ENCODE results near the gene CDK2.

CDK2 gene

GRCh38 chr12:55991110-55991509 is 24.5 kb downstream of the CDK2 start:
- no peaks in the 10 kb centered on the region for H3K9me3 ChIP-seq (ENCODE audit: insufficient read depth, low read length)
- H3K27me3 ChIP-seq (ENCODE audit: low read depth, low read length), result no peaks in the 10 kb centered on the region
- no peak overlapping the region for H3K27ac ChIP-seq (ENCODE audit: low read length)
- H3K36me3 ChIP-seq (replicated peaks; ENCODE audit: low read depth, low read length), result peaks cover 22% of the 10 kb centered on the region
- no peak overlapping the region for H3K4me2 ChIP-seq (ENCODE audit: low read length)
- H3K4me1 ChIP-seq (ENCODE audit: low read length), result peaks cover 12% of the 10 kb centered on the region
- H3K9ac ChIP-seq (ENCODE audit: low read length), result no peak overlapping the region
- no peaks in the 10 kb centered on the region for H3K79me2 ChIP-seq (ENCODE audit: low read length)
- no peaks in the 10 kb centered on the region for H4K20me1 ChIP-seq (ENCODE audit: insufficient read depth, low read length)
- TF ChIP-seq EZH2phosphoT487 (IDR thresholded peaks at IDR 0.05; ENCODE audit: low read depth) (no peak), CTCF (IDR thresholded peaks at IDR 0.05; ENCODE audit: low read depth, low read length) (no peak)
- no peak overlapping the region for H3K4me3 ChIP-seq (ENCODE audit: low read length)
- no peak overlapping the region for H2AFZ ChIP-seq (ENCODE audit: low read depth, low read length)

GRCh38 chr12:55993230-55993853 is 26.7 kb downstream of the CDK2 start:
- Histone ChIP-seq H3K79me2 (ENCODE audit: low read length) (no peaks in the 10 kb centered on the region), H4K20me1 (ENCODE audit: insufficient read depth, low read length) (no peaks in the 10 kb centered on the region), H3K9me3 (ENCODE audit: insufficient read depth, low read length) (no peaks in the 10 kb centered on the region), H3K27ac (ENCODE audit: low read length) (no peak overlapping the region), H3K4me2 (ENCODE audit: low read length) (no peak overlapping the region), H2AFZ (ENCODE audit: low read depth, low read length) (no peak overlapping the region), H3K4me3 (ENCODE audit: low read length) (no peak overlapping the region), H3K36me3 (replicated peaks; ENCODE audit: low read depth, low read length) (peaks cover 27% of the 10 kb centered on the region), H3K4me1 (ENCODE audit: low read length) (no peaks in the 10 kb centered on the region), H3K9ac (ENCODE audit: low read length) (no peak overlapping the region), H3K27me3 (ENCODE audit: low read depth, low read length) (no peaks in the 10 kb centered on the region)
- no peak for TF ChIP-seq CTCF (IDR thresholded peaks at IDR 0.05; ENCODE audit: low read depth, low read length)
- TF ChIP-seq EZH2phosphoT487 (IDR thresholded peaks at IDR 0.05; ENCODE audit: low read depth), result no peak

GRCh38 chr12:55995366-55995765 is 28.7 kb downstream of the CDK2 start:
- TF ChIP-seq CTCF (IDR thresholded peaks at IDR 0.05; ENCODE audit: low read depth, low read length) (no peak), EZH2phosphoT487 (IDR thresholded peaks at IDR 0.05; ENCODE audit: low read depth) (no peak)
- H3K36me3 ChIP-seq (replicated peaks; ENCODE audit: low read depth, low read length), result peaks cover 21% of the 10 kb centered on the region
- H3K9ac ChIP-seq (ENCODE audit: low read length), result no peak overlapping the region
- H2AFZ ChIP-seq (ENCODE audit: low read depth, low read length), result no peak overlapping the region
- H4K20me1 ChIP-seq (ENCODE audit: insufficient read depth, low read length), result no peaks in the 10 kb centered on the region
- no peaks in the 10 kb centered on the region for H3K4me1 ChIP-seq (ENCODE audit: low read length)
- no peaks in the 10 kb centered on the region for H3K9me3 ChIP-seq (ENCODE audit: insufficient read depth, low read length)
- H3K27me3 ChIP-seq (ENCODE audit: low read depth, low read length), result no peaks in the 10 kb centered on the region
- no peak overlapping the region for H3K4me2 ChIP-seq (ENCODE audit: low read length)
- no peak overlapping the region for H3K4me3 ChIP-seq (ENCODE audit: low read length)
- no peaks in the 10 kb centered on the region for H3K79me2 ChIP-seq (ENCODE audit: low read length)
- H3K27ac ChIP-seq (ENCODE audit: low read length), result no peak overlapping the region

- H3K4me3 ChIP-seq (ENCODE audit: low read length), result peak overlapping the region; percentile 30; the same call in 1 of the 2 replicates
- H3K9me3 ChIP-seq (ENCODE audit: insufficient read depth, low read length), result no peaks in the 10 kb centered on the region
- H2AFZ ChIP-seq (ENCODE audit: low read depth, low read length), result no peak overlapping the region
- H3K79me2 ChIP-seq (ENCODE audit: low read length), result no peaks in the 10 kb centered on the region
- H3K27me3 ChIP-seq (ENCODE audit: low read depth, low read length), result no peaks in the 10 kb centered on the region
- no peak overlapping the region; the same call in 1 of the 2 replicates for H3K4me2 ChIP-seq (ENCODE audit: low read length)
- TF ChIP-seq EZH2phosphoT487 (IDR thresholded peaks at IDR 0.05; ENCODE audit: low read depth) (no peak), CTCF (IDR thresholded peaks at IDR 0.05; ENCODE audit: low read depth, low read length) (peak; percentile 94)
- no peak overlapping the region for H3K27ac ChIP-seq (ENCODE audit: low read length)
- no peak overlapping the region for H3K9ac ChIP-seq (ENCODE audit: low read length)
- H3K36me3 ChIP-seq (replicated peaks; ENCODE audit: low read depth, low read length), result peaks cover 12% of the 10 kb centered on the region
- H3K4me1 ChIP-seq (ENCODE audit: low read length), result peaks cover 1% of the 10 kb centered on the region; the same call in 1 of the 2 replicates
- no peaks in the 10 kb centered on the region for H4K20me1 ChIP-seq (ENCODE audit: insufficient read depth, low read length)
Observed at GRCh38 chr12:55996201-55996714, 29.6 kb downstream of the CDK2 start.

Measured in OCI-LY3 (cell line).